Ishikawa (cell line): ENCODE data around the gene USP53.

ENCODE experiments used
- CEBPB ChIP-seq: IDR thresholded peaks from 2 replicates; pipeline ENCODE4 v1.6.1; 2012
- EP300 ChIP-seq: IDR thresholded peaks from 2 replicates; pipeline ENCODE4 v1.6.1; 2012; ENCODE audit warnings: borderline replicate concordance
- NFIC ChIP-seq: IDR thresholded peaks from 2 replicates; pipeline ENCODE4 v1.6.1; 2012
- REST ChIP-seq: IDR thresholded peaks from 2 replicates; pipeline ENCODE4 v1.6.1; 2012; ENCODE audit warnings: low read depth, mild to moderate bottlenecking
- TEAD4 ChIP-seq: IDR thresholded peaks from 2 replicates; pipeline ENCODE4 v1.6.1; 2012

GRCh38 chr4:119190354-119190753, 22.2 kb upstream of the USP53 start:
- TF ChIP-seq NFIC (no peak), TEAD4 (no peak), CEBPB (no peak), EP300 (no peak), REST (no peak)
